Left lung (tissue), 10 donors: ENCODE results near the gene TMPRSS7. TPM values are rescaled to one million over a fixed set of nuclear protein-coding genes. Genes with fewer than 3 reads are reported as not detected.
A peak's percentile ranks its signal among the peaks of the same experiment; 100 is the strongest.

Experiments
- ATAC-seq: fragments of 200-7000 bp; cut with Tn5 transposase; one replicate; pipeline ENCODE4 v1.9.1; 2020; ENCODE audit warnings: moderate library complexity
- DNase-seq, 4 donors: peaks; one replicate each; pipeline ENCODE4 v3.0.0-alpha.2; 2013 to 2020
- H3K27ac ChIP-seq, 2 donors: fragments of 200-600 bp; sonication (generic) in 1 of 2; one replicate each; pipeline versions ENCODE4 v1.5.0 to v1.8.0; 2020 to 2021
- H3K27me3 ChIP-seq, 2 donors: fragments of 200-600 bp; sonication (generic) in 1 of 2; one replicate each; pipeline versions ENCODE4 v1.5.0 to v1.8.0; 2020 to 2021
- H3K36me3 ChIP-seq, 2 donors: fragments of 200-600 bp; sonication (generic) in 1 of 2; one replicate each; pipeline versions ENCODE4 v1.5.0 to v1.8.0; 2020 to 2021
- H3K4me1 ChIP-seq, 2 donors: fragments of 200-600 bp; one replicate each; pipeline ENCODE4 v1.8.0; 2021
- H3K4me3 ChIP-seq, 2 donors: fragments of 200-600 bp; sonication (generic) in 1 of 2; one replicate each; pipeline versions ENCODE4 v1.5.0 to v1.8.0; 2020 to 2021; ENCODE audit warnings: mild to moderate bottlenecking in 1 of 2
- H3K9me3 ChIP-seq, 2 donors: fragments of 200-600 bp; sonication (generic) in 1 of 2; one replicate each; pipeline versions ENCODE4 v1.5.0 to v1.8.0; 2020 to 2021
- CTCF ChIP-seq, 2 donors: fragments of 200-600 bp; sonication (generic) in 1 of 2; IDR thresholded peaks; one replicate each; pipeline versions ENCODE4 v1.5.0 to v1.8.0; 2021; ENCODE audit warnings: antibody characterized with exemption in 2 of 2
- intact Hi-C, 2 donors: fragments of 100-400 bp; cut with DNase I; formaldehyde crosslinking; loops; one replicate each; pipeline versions ENCODE4 v1.11.2 to v1.14.2; 2022
- polyA plus RNA-seq, 6 donors: library from polyadenylated mRNA; unstranded; fragments of 120-200 nt; gene quantifications; one replicate each; pipeline ENCODE4 v1.2.1, GENCODE V29; 2013; ENCODE audit not compliant: insufficient read length in 6 of 6
- total RNA-seq, 2 donors: library from RNA; stranded (reverse); fragmentation: NEBNext Ultra II Directional; extraction: Animal tissue kit (Norgen Biotek cat#: 25700); gene quantifications; one replicate each; pipeline ENCODE4 v1.2.1, GENCODE V29; 2021
- donor health status: DM: no; HTN: yes; CAD: no.
- donor health status: DM: no; HTN: no; CAD: no.

TMPRSS7 gene
- total and polyA plus RNA-seq, 8 donors, result 0.06 to 0.17 (median 0.08) TPM; not detected in 4

DNA sequence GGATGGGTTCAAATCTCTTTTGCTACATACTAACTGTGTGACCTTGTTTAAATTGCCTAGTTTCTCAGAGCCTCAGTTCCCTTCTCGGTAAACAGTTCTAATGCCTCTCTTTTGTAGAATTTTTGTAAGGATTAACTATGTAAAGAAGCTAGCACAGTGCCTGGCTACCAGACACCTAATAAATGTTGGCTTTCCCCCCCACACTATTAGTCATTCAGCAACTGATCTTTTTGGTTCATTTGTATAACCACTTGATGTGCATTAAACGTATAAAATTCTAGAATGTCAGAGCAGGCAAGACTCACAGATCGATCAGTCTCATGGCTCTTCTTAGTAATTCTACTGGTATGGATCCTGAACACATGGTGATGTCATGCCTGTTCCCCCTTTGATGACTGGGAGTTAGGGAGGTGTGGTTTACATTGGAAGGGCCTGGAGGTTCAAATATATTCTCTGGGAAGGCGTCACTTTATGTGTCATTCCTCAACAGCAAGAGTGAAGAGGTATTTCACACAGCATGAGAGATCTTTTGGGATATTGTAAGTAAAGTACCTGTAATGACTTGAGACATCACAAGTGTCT lies 29.4 kb upstream of the TMPRSS7 start:
- DNase-seq, result no peak

GRCh38 chr3:112007633-112008032 lies 26.9 kb upstream of the TMPRSS7 start:
- no peak overlapping the region for H3K4me3 ChIP-seq
- no peak for TF ChIP-seq CTCF (IDR thresholded peaks at IDR 0.05)
- H3K4me1 ChIP-seq, result no peaks in the 10 kb centered on the region
- no peaks in the 10 kb centered on the region for H3K9me3 ChIP-seq
- ATAC-seq (no peak), DNase-seq (peak in 1 of 4 donors; percentile 73)
- H3K27me3 ChIP-seq, result no peaks in the 10 kb centered on the region
- no peaks in the 10 kb centered on the region for H3K36me3 ChIP-seq
- intact Hi-C loops, result no loop called here
- H3K27ac ChIP-seq, result no peak overlapping the region

More for the DNA sequence above, 29.4 kb upstream of the TMPRSS7 start:
- Histone ChIP-seq H3K27me3 (peaks cover 0 to 5% of the 10 kb centered on the region in 2 donors), H3K4me3 (no peak overlapping the region), H3K36me3 (no peaks in the 10 kb centered on the region), H3K9me3 (no peaks in the 10 kb centered on the region), H3K4me1 (no peaks in the 10 kb centered on the region), H3K27ac (no peak overlapping the region)
- no peak for TF ChIP-seq CTCF (IDR thresholded peaks at IDR 0.05)
- intact Hi-C loops, result no loop called here
- no peak for ATAC-seq

- Histone ChIP-seq H3K9me3 (no peaks in the 10 kb centered on the region), H3K36me3 (no peaks in the 10 kb centered on the region), H3K4me1 (peaks cover 0 to 2% of the 10 kb centered on the region in 2 donors), H3K4me3 (no peak overlapping the region), H3K27ac (no peak overlapping the region), H3K27me3 (no peaks in the 10 kb centered on the region)
- TF ChIP-seq CTCF (IDR thresholded peaks at IDR 0.05), result no peak
- no peak for ATAC-seq
- intact Hi-C loops, result no loop called here
- DNase-seq, result no peak
Measured at GRCh38 chr3:112009670-112010069, 24.9 kb upstream of the TMPRSS7 start.

DNA sequence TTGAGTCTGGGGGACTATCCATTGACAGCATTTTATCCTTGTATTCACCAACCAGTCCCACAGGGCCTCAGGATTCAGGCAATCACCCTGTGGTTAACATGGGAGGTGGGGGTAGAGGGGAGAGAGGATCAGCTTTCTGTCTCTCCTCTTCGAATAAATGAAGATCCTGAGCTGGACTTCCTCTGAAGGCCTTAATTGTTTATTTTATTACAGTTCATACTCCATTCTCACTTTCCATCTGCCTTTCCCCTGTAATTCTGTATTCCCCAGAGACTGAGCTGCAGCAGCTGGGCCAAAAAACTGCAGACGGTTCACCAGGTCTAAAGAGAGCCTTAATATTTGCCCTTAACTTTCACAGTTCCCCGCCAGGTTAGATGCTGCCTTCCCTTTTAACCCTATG lies 23.9 kb upstream of the TMPRSS7 start:
- TF ChIP-seq CTCF (IDR thresholded peaks at IDR 0.05), result no peak
- Histone ChIP-seq H3K9me3 (no peaks in the 10 kb centered on the region), H3K4me1 (peaks cover 0 to 2% of the 10 kb centered on the region in 2 donors), H3K27me3 (no peaks in the 10 kb centered on the region), H3K27ac (no peak overlapping the region), H3K4me3 (no peak overlapping the region), H3K36me3 (no peaks in the 10 kb centered on the region)
- intact Hi-C loops, result no loop called here
- no peak for ATAC-seq
- no peak for DNase-seq

DNA sequence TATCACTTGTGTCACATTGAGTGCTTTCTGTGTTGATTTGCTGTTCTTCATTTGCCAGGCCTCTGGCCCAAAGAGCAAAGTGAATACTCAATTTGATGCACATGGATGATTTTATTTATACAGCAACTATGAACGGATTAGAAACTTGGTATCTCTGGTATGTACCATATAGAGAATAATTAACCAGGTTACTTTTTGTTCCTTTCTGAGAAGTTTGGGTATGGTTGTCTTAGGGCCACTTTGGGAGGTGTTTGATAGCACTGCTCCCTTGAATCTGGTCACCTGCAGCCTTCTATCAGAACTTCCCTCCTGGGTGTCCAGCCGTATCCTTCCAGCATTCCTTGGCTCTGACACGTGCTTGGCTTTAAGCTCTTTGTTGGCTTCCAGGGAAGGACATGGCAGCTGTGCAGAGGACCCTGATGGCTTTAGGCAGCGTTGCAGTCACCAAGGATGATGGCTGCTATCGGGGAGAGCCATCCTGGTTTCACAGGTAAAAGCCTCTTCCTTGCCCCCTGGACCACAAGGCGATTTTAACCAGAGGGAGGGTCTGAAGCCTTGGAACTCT lies 23.1 kb upstream of the TMPRSS7 start:
- no peak overlapping the region for H3K27ac ChIP-seq
- H3K4me1 ChIP-seq, result peaks cover 0 to 2% of the 10 kb centered on the region in 2 donors
- no peak for ATAC-seq
- H3K27me3 ChIP-seq, result no peaks in the 10 kb centered on the region
- H3K36me3 ChIP-seq, result no peaks in the 10 kb centered on the region
- TF ChIP-seq CTCF (IDR thresholded peaks at IDR 0.05), result no peak
- H3K9me3 ChIP-seq, result no peaks in the 10 kb centered on the region
- no peak for DNase-seq
- no peak overlapping the region for H3K4me3 ChIP-seq
- intact Hi-C loops, result no loop called here
